Adrenal gland (tissue), 5 donors: ENCODE data around the gene CEP126.

Experiments
- CTCF ChIP-seq, 6 experiments: fragments of 450-650 bp in 4 of 6; fragments of 200-600 bp in 2 of 6; sonication (generic) in 1 of 6; IDR thresholded peaks; 1 replicate in 5 of 6; 2 replicates in 1 of 6; pipeline versions ENCODE4 v1.5.1 to v1.8.0; 2016 to 2021; ENCODE audit warnings: antibody characterized with exemption in 6 of 6, mild to moderate bottlenecking in 2 of 6, moderate library complexity in 1 of 6
- POLR2A ChIP-seq, 2 donors: fragments of 450-650 bp; IDR thresholded peaks; one replicate each; pipeline ENCODE4 v1.6.1; 2017; ENCODE audit warnings: antibody characterized with exemption in 2 of 2, mild to moderate bottlenecking in 2 of 2, moderate library complexity in 1 of 2
- donor health status: DM: no; HTN: no; CAD: no.

- TF ChIP-seq CTCF (IDR thresholded peaks at IDR 0.05), result peak in 4 of 6 experiments; percentile 10 to 31 (median 24)
- no peak for TF ChIP-seq POLR2A (IDR thresholded peaks at IDR 0.05)
Observed at GRCh38 chr11:101880222-101880621, 34.6 kb upstream of the CEP126 start.
